ENCODE measurements around the gene TMEM147. TPM values are rescaled to one million over a fixed set of nuclear protein-coding genes. Genes with fewer than 3 reads are reported as not detected.

The TMEM147 gene
- total RNA-seq, 4 donors from 2014 or later: 186 to 202 (median 188) TPM

DNA sequence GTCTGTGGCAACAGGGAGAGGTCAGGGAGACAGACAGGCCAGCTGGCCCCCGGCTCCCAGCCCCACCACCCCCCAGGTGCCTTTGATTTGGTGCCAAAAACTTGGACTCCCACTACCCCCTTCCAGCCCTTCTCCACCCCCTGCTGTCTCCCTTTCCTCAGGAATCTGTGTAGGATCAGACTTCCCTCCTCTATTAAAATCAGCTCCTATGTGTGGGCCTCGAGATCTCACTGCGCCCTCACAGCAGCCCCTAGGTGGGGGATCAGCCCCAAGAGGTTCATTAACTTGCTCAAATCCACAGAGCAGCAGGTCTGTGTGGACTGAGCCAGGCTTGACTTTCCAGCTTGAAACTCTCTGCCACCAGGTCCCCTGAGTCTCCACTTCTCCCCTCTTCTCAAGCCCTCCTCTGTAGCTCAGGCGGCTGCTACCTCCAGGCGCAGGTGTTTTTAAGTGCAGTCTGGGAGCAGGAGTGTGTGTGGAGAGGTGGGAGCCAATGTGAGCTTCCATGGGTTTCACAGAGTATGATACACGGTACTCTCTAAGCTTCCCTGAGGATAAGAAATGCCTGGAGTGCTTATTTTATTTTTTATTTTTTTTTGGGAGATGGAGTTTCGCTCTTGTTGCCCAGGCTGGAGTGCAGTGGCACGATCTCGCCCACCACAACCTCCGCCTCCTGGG, 10.5 kb upstream of the TMEM147 start:
- no peak for DNase-seq
- Histone ChIP-seq H3K4me3 (replicated peaks in 1 of 3) (no peak overlapping the region), H3K27ac (no peak overlapping the region), H3K4me1 (peaks cover 0 to 11% of the 10 kb centered on the region in 2 donors), H3K9me3 (no peaks in the 10 kb centered on the region), H3K36me3 (no peaks in the 10 kb centered on the region), H3K27me3 (no peaks in the 10 kb centered on the region)
- TF ChIP-seq POLR2A (IDR thresholded peaks at IDR 0.05) (no peak), CTCF (IDR thresholded peaks at IDR 0.05) (no peak)
- intact Hi-C loops (cut with DNase I): no loop called here
- 58 to 61% methylated on average over 10 of the region's 10 CpGs for WGBS, 2 donors

- TF ChIP-seq POLR2A (IDR thresholded peaks at IDR 0.05) (no peak), CTCF (IDR thresholded peaks at IDR 0.05) (no peak)
- 81 to 82% methylated on average over 6 of the region's 6 CpGs for WGBS, 2 donors
- Histone ChIP-seq H3K27me3 (no peaks in the 10 kb centered on the region), H3K9me3 (no peaks in the 10 kb centered on the region), H3K36me3 (no peaks in the 10 kb centered on the region), H3K4me3 (replicated peaks in 1 of 3) (no peak overlapping the region), H3K27ac (no peak overlapping the region), H3K4me1 (peaks cover 3 to 5% of the 10 kb centered on the region in 2 donors)
- no peak for DNase-seq
- intact Hi-C loops (cut with DNase I): no loop called here
Observed at GRCh38 chr19:35539314-35539713, 6.1 kb upstream of the TMEM147 start.

GRCh38 chr19:35539850-35540249, 5.6 kb upstream of the TMEM147 start:
- H3K4me1 ChIP-seq: peaks cover 8 to 9% of the 10 kb centered on the region in 2 donors
- DNase-seq: no peak
- TF ChIP-seq CTCF (IDR thresholded peaks at IDR 0.05) (no peak), POLR2A (IDR thresholded peaks at IDR 0.05) (no peak)
- H3K4me3 ChIP-seq (replicated peaks in 1 of 3): no peak overlapping the region
- H3K27me3 ChIP-seq: no peaks in the 10 kb centered on the region
- H3K9me3 ChIP-seq: no peaks in the 10 kb centered on the region
- WGBS, 2 donors: 91 to 95% methylated on average over 10 to 11 of the region's 12 CpGs
- intact Hi-C loops (cut with DNase I): no loop called here
- no peaks in the 10 kb centered on the region for H3K36me3 ChIP-seq
- no peak overlapping the region for H3K27ac ChIP-seq

- no peaks in the 10 kb centered on the region for H3K36me3 ChIP-seq
- WGBS, 2 donors: 74 to 89% methylated on average over 7 of the region's 7 CpGs
- H3K9me3 ChIP-seq: no peaks in the 10 kb centered on the region
- H3K27me3 ChIP-seq: no peaks in the 10 kb centered on the region
- TF ChIP-seq POLR2A (IDR thresholded peaks at IDR 0.05): no peak
- TF ChIP-seq CTCF (IDR thresholded peaks at IDR 0.05): no peak
- no peak overlapping the region for H3K27ac ChIP-seq
- H3K4me1 ChIP-seq: peaks cover 9 to 11% of the 10 kb centered on the region in 2 donors
- intact Hi-C loops (cut with DNase I): no loop called here
- DNase-seq: no peak
- no peak overlapping the region for H3K4me3 ChIP-seq (replicated peaks in 1 of 3)
Observed at GRCh38 chr19:35540356-35540927, 5.0 kb upstream of the TMEM147 start.

DNA sequence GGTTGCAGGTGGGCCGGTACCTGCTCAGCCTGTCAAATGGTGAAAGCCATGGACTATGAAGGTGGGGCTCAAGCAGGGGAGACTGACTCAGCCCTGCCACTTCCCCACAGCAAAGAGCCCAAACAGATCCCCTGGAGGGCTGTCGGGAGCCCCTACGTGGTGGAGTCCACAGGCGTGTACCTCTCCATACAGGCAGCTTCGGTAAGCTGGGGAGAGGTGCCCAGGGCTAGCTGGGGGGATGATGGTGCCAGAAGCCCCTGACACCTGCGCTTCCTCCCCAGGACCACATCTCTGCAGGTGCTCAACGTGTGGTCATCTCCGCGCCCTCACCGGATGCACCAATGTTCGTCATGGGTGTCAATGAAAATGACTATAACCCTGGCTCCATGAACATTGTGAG, 3.2 kb upstream of the TMEM147 start:
- intact Hi-C loops (cut with DNase I): no loop called here
- Histone ChIP-seq H3K27me3 (no peaks in the 10 kb centered on the region), H3K4me1 (peaks cover 19 to 21% of the 10 kb centered on the region in 2 donors), H3K9me3 (no peaks in the 10 kb centered on the region), H3K27ac (no peak overlapping the region), H3K36me3 (no peaks in the 10 kb centered on the region), H3K4me3 (replicated peaks in 1 of 3) (no peak overlapping the region)
- no peak for DNase-seq
- TF ChIP-seq CTCF (IDR thresholded peaks at IDR 0.05): no peak
- no peak for TF ChIP-seq POLR2A (IDR thresholded peaks at IDR 0.05)
- 95 to 96% methylated on average over 7 to 10 of the region's 11 CpGs for WGBS, 2 donors
